Measurements from ENCODE around the gene CD40.

DNA sequence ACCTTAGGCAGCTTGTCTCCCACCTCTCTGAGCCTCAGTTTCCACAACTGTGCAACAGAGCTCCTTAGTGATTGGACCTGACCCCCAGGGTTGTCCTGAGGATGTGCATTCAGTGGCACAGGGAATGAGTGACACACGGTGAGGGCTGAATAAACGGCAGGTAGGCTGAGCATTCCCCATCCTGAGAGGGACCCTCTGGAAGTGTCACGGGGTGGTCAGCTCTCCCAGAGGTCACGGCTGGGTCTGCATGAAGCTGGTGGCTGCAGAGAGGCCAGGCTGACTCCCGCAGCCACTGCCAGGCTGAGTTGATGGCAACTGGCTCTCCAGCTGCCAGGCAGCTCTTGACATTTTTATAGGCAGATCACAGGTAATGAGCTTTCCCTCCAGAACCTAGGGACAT is 42.5 kb downstream of the CD40 start:
- TF ChIP-seq POLR2A (IDR thresholded peaks at IDR 0.05) = no peak
- TF ChIP-seq, protein P1, sequence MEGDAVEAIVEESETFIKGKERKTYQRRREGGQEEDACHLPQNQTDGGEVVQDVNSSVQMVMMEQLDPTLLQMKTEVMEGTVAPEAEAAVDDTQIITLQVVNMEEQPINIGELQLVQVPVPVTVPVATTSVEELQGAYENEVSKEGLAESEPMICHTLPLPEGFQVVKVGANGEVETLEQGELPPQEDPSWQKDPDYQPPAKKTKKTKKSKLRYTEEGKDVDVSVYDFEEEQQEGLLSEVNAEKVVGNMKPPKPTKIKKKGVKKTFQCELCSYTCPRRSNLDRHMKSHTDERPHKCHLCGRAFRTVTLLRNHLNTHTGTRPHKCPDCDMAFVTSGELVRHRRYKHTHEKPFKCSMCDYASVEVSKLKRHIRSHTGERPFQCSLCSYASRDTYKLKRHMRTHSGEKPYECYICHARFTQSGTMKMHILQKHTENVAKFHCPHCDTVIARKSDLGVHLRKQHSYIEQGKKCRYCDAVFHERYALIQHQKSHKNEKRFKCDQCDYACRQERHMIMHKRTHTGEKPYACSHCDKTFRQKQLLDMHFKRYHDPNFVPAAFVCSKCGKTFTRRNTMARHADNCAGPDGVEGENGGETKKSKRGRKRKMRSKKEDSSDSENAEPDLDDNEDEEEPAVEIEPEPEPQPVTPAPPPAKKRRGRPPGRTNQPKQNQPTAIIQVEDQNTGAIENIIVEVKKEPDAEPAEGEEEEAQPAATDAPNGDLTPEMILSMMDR (IDR thresholded peaks at IDR 0.05) = no peak

All from breast epithelium (tissue), 3 donors.